Epithelial cell of esophagus (primary cell): Measurements from ENCODE around the gene STAT4.

Experiments used
- DNase-seq: peaks from one replicate; pipeline ENCODE4 v3.0.0; 2010; ENCODE audit warnings: low read depth
- H3K4me3 ChIP-seq: 2 replicates; pipeline ENCODE4 v1.5.1; 2011; ENCODE audit warnings: mild to moderate bottlenecking, low read length, control low read depth
- CTCF ChIP-seq: IDR thresholded peaks from 2 replicates; pipeline ENCODE4 v1.5.1; 2011; ENCODE audit warnings: low read depth, mild to moderate bottlenecking, low read length, control low read depth, inconsistent platforms; ENCODE audit not compliant: insufficient read depth; ENCODE audit errors: missing control alignments

STAT4 gene

GRCh38 chr2:191010887-191011885 lies 139.6 kb downstream of the STAT4 start:
- no peak for TF ChIP-seq CTCF

DNA sequence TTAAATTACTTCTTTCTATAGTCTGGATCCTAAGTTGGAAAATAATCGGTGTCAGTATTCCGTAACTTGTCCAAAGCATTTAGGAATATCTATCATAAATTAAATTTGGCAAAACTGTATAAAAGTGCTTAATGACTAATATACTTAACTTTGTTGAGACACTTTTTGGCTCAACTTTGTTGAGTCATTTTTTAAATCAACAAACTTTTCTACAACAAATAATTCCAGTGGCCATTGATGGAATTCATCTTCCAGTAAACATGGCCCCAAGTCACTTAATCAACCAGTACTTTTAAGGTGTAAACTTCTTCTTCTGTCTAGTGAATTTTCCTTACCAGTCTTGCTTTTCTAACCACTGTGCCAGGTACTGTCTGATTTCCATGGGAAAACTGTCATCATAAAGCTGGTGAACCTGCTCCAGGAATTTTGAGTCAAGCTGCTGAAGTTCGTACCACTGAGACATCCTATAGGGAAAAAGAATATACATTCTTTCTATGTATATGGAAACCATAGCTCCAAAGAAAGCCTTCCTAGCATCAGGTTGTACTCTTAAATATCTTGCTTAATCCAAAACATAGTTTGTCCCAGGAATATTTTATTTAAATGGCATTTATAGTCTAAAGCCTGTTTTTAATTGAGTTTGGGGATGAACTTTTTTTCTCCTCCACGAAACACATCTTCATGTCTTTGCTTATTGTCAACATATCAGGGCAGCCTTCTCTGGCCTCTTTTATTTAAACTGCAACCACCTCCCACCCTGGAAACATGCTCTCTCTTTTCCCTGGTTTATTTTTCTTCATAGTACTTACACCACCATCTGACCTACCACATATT lies 141.0 kb downstream of the STAT4 start:
- no peak overlapping the region for H3K4me3 ChIP-seq
- peak; percentile 26 for DNase-seq
- no peak for TF ChIP-seq CTCF

More at GRCh38 chr2:191010887-191011885, 139.6 kb downstream of the STAT4 start:
- DNase-seq = no peak
- no peak overlapping the region for H3K4me3 ChIP-seq

DNA sequence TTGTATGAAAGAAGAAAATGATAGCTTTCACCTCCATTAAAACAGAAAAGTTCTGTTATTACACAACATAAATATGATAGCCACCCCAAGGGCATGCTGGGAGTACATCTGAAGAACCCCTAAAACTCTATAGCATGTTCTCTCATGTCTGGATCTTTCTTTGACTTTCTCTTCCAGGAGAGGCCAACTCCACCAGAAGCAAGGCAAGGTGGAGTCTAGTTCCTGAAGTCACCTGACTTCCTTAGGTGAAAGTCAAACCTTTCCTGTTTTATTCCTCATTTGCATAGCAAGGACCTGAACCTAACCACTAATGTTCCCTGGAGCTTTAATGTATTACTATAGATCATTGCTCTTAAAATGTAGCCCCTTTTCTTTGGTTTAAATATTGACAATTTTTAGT lies 142.5 kb downstream of the STAT4 start:
- H3K4me3 ChIP-seq = no peak overlapping the region
- no peak for DNase-seq
- TF ChIP-seq CTCF = no peak

GRCh38 chr2:191006997-191007783 lies 143.6 kb downstream of the STAT4 start:
- H3K4me3 ChIP-seq = no peak overlapping the region
- TF ChIP-seq CTCF = no peak
- no peak for DNase-seq

DNA sequence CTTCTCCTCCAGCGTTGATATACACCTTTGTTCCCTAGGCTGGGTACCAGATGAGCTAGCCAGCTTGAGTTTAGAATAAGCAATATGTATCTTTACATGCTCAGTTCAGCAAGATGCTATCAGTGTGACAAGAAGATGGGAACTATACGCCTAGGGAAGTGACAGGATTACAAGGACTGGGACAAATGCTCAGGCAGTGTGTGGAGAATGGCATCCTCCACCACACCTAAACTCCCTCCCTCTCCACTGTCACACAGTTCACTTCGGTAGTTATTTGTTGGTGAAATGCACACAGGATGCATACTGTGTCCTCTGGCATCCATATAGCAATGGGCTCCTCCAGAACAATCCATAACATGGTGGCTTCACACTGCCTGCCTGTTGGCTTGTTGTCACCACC lies 144.5 kb downstream of the STAT4 start:
- H3K4me3 ChIP-seq = no peak overlapping the region
- DNase-seq = no peak
- no peak for TF ChIP-seq CTCF
